DMS79 (cell line): ENCODE data around the gene ZNF385A.

ENCODE experiments used
- DNase-seq: peaks from one replicate; lab custom pipeline; 2025; lab: John Stamatoyannopoulos, UW

ZNF385A gene

GRCh38 chr12:54392485-54393206 lies 8.1 kb upstream of the ZNF385A start:
- DNase-seq = no peak

- DNase-seq = no peak
Observed at GRCh38 chr12:54390668-54391551, 6.4 kb upstream of the ZNF385A start.

GRCh38 chr12:54390176-54390667 lies 5.7 kb upstream of the ZNF385A start:
- no peak for DNase-seq

GRCh38 chr12:54389607-54390175 lies 5.2 kb upstream of the ZNF385A start:
- no peak for DNase-seq

GRCh38 chr12:54389134-54389508 lies 4.6 kb upstream of the ZNF385A start:
- DNase-seq = no peak

- no peak for DNase-seq
Observed at GRCh38 chr12:54388237-54389133, 4.0 kb upstream of the ZNF385A start.

GRCh38 chr12:54387114-54387467 lies 2.6 kb upstream of the ZNF385A start:
- no peak for DNase-seq

- no peak for DNase-seq
Observed at GRCh38 chr12:54386403-54387113, 2.0 kb upstream of the ZNF385A start.

GRCh38 chr12:54385251-54385914 lies 850 bp upstream of the ZNF385A start:
- no peak for DNase-seq

- DNase-seq = no peak
Observed at GRCh38 chr12:54383041-54383609, 1.4 kb downstream of the ZNF385A start.

- DNase-seq = no peak
Observed at GRCh38 chr12:54381136-54381535, 3.4 kb downstream of the ZNF385A start.

GRCh38 chr12:54379398-54380201 lies 4.9 kb downstream of the ZNF385A start:
- no peak for DNase-seq

- no peak for DNase-seq
Observed at GRCh38 chr12:54378796-54379397, 5.6 kb downstream of the ZNF385A start.

- no peak for DNase-seq
Observed at GRCh38 chr12:54377797-54378515, 6.6 kb downstream of the ZNF385A start.

GRCh38 chr12:54377007-54377406 lies 7.5 kb downstream of the ZNF385A start:
- DNase-seq = no peak

GRCh38 chr12:54376596-54376995 lies 7.9 kb downstream of the ZNF385A start:
- DNase-seq = no peak

GRCh38 chr12:54375259-54375579 lies 9.3 kb downstream of the ZNF385A start:
- DNase-seq = no peak

GRCh38 chr12:54374562-54375258 lies 9.8 kb downstream of the ZNF385A start:
- DNase-seq = no peak
